GM21786 (cell line): Measurements from ENCODE around the gene RAB3D.
"Not testable (repeated sequence)": the region's sequence is repeated elsewhere in the genome, so short reads cannot be mapped to it uniquely, and the experiment has no call there.

Experiments
- ATAC-seq: cut with Tn5 transposase; IDR thresholded peaks from one replicate; pipeline ENCODE4 v1.9.1; 2021; ENCODE audit not compliant: unreplicated experiment

RAB3D gene, protein sequence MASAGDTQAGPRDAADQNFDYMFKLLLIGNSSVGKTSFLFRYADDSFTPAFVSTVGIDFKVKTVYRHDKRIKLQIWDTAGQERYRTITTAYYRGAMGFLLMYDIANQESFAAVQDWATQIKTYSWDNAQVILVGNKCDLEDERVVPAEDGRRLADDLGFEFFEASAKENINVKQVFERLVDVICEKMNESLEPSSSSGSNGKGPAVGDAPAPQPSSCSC

DNA sequence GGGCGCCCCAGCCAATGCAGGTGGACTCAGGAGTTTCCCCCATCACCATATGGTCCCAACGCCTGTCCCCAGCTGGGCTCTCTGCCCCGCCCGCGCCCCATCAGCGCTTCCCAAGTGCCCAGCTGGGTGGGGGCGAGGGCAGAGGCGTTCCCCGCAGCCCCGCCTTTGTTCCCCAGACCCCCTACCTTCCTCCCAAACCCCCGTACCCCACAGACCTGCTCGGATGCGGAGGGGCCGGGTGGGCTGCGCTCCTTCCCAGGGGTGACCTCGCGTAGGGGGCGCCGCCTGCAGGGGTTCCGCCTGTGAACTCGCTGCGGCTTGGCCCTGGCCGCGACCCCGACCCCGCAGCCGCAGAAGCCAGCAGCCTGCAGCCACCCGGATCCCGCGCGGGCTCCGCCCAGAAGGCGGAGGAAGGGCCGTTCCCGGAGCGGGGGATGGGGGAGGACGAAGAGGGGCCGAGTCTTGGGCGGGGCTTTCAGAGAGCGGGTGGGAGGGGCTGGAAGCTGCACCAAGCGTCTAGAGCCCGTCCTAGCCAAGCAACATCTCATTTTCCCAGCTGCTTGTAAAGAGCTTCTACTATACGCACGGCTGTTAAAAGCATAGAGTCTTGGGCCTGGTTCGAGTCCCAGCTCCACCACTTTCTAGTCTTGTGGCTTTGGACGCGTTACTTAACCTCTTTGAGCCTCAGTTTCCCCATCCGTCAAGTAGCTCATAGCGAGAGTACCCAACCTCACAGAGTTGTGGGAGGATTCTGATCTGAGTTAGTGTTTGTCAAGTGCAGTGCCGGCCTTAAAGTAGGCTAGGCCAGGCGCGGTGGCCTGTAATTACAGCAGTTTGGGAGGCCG, at the start of gene RAB3D:
Gene RAB3D, minus strand, starts transcription at position 404 of the 845 bp plus-strand sequence. CDS start 2,258 bp downstream, outside the sequence.
- no peak for ATAC-seq

DNA sequence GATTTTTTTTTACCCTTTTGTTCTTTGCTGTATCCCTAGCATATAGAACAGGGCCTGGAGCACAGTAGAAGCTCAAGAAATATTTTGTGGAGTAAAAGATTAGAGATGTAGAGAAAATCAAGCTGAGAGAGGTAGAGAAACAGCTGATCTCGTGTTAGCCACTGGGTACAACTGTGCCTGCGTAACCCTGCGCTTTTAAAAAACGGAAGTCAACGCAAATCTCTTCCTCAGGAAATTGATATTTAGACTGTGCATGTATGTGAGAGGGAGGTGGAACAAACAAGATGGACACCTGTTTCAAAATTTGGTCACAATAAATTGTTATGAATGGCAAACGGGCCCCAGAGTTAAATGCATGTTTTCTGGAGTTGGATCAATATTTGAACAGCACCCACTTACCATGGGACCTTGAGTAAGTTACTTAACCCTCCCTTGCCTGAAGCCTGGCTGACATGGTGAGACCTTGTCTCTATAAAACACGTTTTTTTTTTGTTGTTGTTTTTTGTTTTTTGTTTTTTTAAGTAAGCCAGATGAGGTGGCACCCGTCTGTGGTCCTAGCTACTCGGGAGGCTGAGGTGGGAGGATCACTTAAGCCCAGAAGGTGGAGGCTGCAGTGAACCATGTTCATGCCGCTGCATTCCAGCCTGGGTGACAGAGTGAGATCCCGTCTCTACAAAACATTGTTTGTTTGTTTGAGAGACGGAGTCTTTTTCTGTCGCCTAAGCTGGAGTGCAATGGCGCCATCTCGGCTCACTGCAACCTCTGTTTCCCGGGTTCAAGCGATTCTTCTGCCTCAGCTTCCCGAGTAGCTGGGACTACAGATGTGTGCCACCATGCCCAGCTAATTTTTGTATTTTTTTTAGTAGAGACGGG, 47.9 kb upstream of the RAB3D start:
- ATAC-seq: no peak

DNA sequence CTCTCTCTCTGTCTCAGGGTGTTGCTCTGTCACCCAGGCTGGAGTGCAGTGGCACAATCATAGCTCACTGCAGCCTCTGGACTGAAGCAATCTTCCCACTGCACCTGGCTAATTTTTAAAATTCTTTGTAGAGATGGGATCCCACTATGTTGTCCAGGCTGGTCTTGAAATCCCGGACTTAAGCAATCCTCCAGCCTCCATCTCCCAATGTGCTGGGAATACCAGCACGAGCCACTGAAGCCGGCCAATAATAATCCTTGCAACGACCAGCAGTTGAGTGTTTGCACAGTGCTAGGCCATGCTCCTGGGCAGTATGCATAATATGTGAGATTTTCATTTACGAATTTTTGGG, 45.3 kb upstream of the RAB3D start:
- no peak for ATAC-seq

DNA sequence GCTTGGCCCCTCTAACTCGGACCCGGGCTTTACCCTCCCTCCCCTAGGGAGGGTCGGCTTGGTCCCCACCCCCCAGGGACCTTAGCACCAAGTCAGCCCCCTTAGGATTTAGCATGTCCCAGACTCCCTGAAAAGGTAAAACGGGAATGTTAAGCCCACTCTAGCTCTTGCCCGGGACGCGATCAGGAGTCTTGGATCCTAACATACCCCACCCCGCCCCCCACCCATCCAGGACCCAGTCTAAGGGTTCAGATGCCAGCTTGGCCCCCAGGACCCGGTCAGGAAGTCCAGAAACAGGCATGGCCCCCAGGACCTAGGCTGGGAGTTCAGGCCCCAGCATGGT, 44.2 kb upstream of the RAB3D start:
- ATAC-seq: no peak

DNA sequence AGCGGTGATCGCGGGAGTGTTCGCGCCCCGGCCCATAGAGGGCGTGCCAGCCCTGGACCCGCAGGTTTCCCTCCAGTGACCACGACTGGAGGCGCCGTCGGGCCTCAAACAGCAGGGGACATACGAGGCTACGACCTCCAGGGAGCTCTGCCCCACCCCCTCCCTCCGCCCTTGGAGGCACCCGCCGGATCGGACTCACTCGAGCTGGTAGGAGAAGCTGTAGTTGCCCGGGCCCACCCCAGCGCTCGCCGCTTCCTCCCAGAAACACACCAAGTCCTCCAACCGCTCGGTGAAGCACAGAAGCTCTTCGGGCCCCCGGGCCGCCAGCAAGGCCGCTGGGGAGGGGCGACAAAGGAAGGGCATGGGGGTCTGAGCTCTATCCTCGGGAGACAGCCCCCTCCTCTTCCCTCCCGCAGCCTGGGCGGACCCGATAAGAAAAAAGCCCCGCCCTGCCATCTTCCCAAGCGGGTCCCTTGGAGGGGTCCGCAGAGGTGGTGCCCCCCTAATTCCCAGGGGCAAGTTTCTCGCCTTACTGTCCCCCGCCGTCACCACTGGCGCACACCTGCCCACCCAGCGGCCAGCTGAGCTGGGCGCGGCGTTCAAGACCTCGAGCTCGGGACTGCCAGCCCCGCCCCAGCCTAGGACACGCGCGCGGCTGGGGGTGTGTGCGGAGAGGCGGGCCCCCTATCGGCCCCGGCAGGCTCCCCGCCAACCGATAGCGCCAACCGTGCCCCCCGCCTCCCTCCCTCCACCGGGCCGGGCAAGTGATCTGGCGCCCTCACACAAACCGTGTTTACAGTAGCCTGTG, 43.6 kb upstream of the RAB3D start:
- ATAC-seq: no peak

DNA sequence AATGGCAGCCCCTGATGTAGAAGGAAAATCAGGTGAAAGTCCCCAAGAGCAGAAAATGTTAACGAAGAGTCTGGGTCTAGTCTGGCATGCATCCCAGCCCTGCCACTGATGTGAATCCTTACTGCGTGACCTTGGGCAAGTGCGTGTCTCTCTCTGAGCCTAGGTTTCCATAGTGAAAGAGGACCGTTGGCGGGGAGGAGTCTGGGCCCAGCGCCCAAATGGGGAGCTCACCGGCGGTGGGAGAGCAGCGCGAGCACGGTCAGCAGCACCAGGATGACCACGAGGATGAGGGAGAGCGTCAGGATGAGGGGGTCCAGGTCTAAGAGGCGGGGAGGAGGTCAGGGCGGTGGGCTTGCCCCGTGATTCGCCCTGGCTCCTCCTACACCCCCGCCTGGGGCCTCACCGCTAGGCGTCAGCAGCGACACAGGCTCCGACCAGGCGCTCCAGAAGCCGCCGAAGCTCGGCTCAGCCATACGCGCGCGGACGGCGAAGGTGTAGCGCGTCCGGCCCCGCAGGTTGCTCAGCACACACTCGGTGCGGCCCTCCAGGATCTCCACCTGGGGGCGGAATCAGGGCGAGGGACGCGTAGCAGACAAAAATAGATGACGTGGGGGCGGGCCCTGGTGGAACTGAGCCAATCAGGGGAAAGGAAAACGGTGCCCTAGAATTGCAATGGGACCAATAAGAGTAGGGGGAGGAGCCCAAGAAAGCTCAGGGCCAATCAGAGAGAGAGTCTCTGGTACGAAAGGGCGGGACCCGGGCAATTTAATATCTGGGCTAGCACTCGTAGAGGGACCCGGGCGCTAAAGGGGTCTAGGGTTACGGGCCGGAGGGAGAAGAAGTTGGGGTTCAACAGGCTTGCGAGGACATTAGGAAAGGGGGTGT, 41.4 kb upstream of the RAB3D start:
- ATAC-seq: peak; percentile 71

DNA sequence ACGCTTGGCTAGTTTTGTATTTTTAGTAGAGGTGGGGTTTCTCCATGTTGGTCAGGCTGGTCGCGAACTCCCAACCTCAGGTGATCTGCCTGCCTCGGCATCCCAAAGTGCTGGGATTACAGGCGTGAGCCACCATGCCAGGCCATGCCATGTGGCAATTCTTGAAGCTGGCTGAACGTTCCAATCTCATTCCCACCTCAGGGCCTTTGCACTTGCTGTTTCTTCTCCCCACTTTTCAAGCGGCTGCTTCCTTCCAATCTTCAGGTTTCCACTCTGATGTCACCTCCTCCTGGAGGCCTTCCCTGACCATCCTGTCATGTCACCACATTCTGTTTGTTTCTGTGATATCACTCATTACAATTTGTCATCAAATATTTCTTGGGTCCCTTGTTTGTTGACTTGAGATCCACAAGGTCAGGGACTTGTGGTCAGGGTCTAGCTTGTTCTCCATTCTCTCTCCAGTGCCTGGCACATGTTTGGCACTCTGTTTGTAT, 40.4 kb upstream of the RAB3D start:
- no peak for ATAC-seq

DNA sequence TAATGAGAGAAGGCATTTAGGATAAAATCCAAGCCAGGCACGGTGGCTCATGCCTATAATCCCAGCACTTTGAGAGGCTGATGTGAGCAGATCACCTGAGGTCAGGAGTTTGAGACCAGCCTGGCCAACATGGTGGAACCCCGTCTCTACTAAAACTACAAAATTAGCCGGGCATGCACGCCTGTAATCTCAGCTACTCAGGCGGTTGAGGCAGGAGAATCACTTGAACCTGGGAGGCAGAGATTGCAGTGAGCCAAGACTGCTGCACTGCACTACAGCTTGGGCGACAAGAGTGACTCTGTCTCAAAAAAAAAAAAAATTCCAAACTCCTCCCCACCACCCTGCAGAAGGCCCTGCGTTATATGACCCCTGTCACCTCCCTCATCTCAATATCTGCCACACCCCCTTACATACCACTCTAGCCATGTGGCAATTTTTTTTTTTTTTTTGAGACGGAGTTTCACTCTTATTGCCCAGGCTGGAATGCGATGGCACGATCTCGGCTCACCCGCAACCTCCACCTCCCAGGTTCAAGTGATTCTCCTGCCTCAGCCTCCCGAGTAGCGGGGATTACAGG, 39.9 kb upstream of the RAB3D start:
- not testable (repeated sequence) for ATAC-seq

DNA sequence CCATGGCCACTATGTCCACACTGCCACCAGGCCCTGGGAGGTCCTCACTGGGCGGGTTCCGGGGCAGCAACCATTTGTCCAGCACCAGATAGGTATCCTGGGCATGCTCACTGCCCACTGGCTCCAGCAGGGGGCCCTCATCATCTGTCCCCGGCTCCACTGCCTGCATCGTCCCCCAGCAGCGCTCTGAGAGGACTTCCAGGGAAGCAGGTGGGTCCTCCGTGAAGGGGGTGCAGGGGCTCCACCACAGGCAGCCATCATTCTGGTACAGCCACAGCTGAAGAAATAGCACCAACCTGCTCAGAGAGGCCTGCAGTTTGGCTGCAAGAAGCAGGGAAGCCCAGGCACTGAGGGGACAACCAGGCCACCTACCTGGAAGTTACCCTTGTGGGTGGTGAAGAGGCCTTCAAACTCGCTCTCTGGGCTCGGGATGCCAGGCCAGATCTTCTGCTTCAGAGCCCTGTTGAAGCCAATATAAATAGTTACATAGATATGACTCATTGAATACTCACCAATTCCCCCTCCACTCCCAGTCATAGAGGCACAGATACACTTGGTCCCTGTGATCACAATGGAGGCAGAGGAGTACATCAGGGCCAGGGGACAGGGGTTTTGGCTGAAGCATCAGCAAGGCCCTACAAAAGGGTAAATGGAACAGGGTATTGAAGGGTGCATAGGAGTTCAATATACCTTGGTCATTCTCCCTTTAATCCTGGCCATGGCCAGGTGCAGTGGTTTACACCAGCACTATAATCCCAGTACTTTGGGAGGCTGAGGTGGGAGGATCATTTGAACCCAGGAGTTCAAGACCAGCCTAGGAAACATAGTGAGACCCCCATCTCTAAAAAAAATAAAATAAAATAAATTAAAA, 39.1 kb upstream of the RAB3D start:
- no peak for ATAC-seq

DNA sequence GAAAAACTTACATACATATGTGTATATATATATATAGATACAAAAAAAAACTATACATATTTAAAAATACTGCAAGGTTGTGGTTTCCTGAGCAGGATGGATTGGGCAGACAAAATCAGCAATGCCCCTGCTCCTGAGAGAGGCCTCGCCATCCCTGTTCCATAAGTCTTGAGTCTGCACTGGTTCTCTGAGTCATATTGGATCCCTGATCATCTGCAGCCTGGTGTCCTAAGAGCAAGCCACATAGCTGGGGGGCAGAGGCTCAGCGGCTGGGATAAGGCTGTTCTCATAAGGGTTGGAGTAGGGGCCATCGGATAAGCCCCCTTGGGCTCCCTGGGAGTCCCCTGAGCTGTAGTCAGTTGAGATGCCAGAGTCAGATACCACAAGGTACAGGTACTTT, 38.3 kb upstream of the RAB3D start:
- ATAC-seq: no peak

DNA sequence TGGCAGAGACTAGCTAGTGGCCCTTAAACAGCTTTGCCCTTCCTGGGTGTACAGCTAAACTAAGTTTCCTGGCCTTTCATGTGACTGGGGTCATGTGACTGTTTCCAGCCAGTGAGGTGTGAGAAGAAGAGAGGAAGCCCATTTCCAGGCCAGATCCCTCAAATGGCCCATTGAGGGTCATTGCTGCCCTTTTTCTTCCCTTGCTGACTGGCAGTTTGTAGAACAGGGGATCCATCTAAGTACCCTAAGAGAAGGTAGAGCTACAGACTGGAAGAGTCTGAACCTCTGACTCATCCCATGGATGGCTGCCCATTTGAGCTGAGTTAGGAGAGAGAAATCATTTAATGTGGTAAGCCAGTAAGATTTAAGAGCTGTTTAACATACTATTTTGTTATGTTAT, 37.8 kb upstream of the RAB3D start:
- ATAC-seq: no peak

DNA sequence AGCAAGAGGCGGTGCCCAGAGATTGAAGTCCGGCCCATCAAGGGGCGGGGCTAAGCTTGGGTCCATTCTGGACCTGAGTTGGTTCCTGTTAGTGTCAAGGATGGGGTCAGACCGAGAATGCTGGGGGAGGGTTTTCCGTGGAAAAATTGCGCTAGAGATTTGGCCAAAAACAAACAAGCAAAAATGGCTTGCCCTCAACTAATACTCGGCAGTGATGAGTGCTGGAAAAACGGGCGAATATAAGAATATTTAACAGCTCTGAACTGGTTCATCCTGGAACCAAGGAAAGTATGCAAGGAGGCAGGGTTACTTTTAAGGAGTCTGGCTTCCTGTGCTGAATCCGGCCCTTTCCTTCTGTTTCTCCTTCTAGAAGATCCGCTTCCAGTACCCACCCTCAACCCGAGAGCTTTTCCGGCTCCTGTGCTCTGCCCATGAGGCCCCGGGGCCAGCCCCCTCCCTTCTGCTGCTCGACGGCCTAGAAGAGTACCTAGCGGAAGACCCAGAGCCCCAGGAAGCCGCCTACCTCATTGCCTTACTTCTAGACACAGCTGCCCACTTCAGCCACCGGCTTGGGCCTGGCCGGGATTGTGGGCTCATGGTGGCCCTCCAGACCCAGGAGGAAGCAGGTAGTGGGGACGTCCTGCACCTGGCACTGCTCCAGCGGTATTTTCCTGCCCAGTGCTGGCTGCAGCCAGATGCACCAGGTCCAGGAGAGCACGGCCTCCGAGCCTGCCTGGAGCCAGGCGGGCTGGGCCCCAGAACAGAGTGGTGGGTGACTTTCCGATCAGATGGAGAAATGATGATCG, 35.9 kb upstream of the RAB3D start:
- ATAC-seq: no peak

DNA sequence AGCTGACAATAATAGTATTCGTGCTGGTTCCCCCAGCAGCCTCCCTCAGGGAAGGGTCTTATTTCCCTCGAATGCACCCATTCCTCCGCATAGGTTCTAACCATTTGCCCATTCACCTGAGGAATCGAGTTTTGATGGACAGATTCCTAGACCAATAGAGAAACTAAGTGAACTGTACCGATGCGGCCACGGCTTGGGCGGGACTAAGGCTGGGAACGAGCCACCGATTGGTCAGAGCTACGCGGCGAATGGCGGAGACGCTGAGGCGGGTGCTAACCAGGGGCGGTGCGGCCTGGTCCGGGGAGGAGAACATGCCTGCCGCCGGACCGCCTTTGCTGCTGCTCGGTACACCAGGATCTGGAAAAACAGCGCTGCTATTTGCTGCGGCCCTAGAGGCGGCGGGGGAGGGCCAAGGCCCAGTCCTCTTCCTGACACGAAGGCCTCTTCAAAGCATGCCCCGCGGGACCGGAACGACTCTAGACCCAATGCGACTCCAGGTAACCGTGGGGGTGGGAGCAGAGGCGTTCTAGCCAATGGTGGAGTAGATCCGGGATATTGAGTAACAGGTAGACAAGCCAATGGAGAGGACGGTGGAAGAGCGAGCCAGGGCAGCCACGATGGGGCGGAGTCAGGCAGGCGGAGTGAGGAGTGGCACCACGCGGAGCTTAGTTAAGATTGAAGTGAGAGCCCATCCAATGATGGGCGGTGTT, 35.1 kb upstream of the RAB3D start, which contains the start of gene SWSAP1:
Gene SWSAP1, plus strand, starts transcription at position 234 of the 710 bp plus-strand sequence. Its CDS starts 15 bp downstream, at position 249.
- ATAC-seq: peak; percentile 91

DNA sequence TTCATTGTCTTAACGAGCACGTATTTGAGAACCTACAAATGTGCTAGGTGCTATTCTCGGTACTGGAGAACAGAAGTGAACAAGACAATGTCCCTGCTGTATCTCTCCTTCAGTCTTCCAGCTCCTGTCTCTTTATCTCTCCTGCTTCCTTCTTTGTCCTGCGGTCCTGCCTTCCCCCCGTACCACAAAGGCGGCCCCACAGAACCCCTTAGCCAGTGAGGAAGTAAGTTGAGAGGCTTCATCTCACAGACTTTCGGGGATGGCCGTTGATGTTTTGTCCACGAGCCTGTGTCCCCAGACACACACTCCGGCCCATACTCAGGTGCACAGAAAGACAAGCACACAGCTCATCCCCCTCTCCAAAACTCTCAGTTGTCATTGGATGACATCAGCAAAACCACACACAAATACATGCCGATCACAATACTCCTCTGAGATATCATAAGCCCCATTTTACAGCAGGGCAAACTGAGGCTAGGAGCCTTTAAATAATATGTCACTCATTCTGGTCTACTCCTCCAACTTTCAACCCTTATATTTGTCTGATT, 34.5 kb upstream of the RAB3D start:
- ATAC-seq: no peak

DNA sequence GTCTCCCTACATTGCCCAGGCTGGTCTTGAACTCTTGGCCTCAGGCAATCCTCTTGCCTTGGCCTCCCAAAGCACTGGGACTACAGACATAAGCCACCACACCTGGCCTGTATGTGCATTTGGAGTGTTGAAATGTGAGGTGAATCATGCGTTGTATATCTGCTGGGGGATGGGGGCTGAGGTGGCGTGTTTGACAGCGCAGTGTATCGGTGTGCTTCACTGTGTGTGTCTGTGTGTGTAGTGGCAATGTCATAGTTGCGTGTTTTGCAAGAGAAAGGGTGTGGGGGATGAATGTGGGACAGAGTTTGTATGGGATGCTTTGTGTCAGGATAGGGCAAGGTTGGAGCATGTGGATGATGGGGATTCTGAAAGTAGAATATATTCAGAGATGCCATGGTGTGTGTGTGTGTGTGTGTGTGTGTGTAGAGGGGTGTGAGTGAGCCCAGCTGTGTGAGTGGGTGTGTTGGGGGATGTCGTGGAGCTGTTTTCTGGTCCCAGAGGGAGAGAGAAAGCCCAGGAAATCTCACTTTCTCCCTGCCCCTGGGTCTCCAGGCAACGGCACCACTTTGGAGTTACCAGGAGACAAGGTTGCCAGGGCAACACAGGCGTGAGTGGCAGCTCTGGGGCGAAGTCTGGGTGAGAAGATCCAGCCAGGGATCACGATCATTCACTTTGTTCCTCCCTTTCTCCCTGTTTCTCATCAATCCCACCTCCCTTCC, 33.9 kb upstream of the RAB3D start:
- ATAC-seq: no peak

DNA sequence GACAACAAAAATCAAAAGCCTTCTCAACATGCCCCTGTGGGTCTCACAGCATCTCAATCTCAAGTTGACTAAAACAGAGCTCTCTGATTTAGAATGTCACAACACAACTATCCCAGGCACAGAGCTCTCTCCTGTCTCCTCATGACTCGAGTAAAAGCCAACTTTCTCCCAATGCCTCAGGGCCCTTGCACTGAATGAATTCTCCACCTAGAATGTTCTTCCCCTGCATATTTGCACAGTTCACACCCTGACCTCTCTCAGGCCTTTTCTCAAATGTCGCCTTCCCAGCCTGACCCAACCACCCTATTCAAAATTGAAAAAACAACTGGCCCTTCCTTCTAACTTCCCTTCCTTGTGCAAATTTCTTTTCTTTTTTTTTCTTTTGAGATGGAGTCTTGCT, 31.3 kb upstream of the RAB3D start:
- no peak for ATAC-seq
